Measurements from ENCODE around the gene SLC30A10. TPM values are rescaled to one million over a fixed set of nuclear protein-coding genes. Genes with fewer than 3 reads are reported as not detected.

Gene SLC30A10
- total RNA-seq, result 0.08 TPM in 1 of 2 replicates, not detected in the other

DNA sequence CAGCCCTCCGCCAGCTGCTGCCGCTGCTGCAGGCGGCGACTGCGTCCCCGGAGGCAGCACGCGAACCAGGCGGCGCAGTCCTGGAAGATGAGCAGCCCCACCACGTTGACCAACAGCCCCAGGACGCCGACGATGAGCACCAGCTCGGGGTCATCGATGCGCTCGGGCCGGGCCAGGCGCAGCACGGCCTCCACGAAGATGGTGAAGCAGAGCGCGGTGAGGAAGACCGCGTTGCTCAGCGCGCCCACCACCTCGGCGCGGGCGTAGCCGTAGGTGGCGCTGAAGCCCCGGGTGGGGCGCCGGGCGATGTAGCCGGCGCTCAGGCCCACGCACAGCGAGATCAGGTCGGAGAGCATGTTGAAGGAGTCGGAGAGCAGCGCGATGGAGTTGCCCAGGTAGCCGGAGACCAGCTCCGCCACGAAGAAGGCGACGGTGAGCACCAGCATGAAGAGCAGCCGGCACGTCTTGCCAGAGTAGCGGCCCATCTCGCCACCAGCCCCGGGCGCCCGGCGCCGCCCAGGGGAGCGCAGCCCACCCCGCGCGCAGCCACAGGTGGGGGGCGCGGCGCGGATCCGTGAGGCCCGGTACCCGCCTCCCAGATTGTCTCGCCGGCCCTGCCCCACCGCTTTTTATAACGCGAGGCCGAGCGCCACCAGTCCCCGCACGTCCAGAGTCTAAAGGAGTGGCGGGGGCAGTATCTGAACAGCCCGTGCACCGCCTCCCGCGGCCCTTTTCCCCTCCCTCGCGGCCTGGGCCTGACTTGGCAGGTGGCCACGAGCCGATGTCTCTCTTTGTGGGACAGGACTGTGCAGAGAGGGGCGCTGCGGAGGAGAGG is at the start of gene SLC30A10:
SLC30A10 (minus strand) TSS at position 602 of the 835 bp plus-strand sequence; CDS start at position 485, 117 bp downstream.

Other genes with a start within 250 kb of the SLC30A10 start
- gene EPRS1, start 117.9 kb upstream of the SLC30A10 start, total RNA-seq, result 59.1 and 99.9 TPM in 2 replicates
- gene BPNT1, start 161.2 kb upstream of the SLC30A10 start, total RNA-seq, result 19.1 and 25.9 TPM in 2 replicates
- 48.8 and 50.7 TPM in 2 replicates for gene IARS2, start 165.6 kb upstream of the SLC30A10 start, total RNA-seq

All from epithelial cell of alveolus of lung (primary cell).